GM19035 (cell line): ENCODE measurements around the gene PPP1R7.

Experiments
- ATAC-seq: cut with Tn5 transposase; IDR thresholded peaks from one replicate; pipeline ENCODE4 v1.9.1; 2021; ENCODE audit not compliant: unreplicated experiment

Gene PPP1R7

GRCh38 chr2:241226723-241227572, 76.7 kb downstream of the PPP1R7 start:
- ATAC-seq, result no peak

DNA sequence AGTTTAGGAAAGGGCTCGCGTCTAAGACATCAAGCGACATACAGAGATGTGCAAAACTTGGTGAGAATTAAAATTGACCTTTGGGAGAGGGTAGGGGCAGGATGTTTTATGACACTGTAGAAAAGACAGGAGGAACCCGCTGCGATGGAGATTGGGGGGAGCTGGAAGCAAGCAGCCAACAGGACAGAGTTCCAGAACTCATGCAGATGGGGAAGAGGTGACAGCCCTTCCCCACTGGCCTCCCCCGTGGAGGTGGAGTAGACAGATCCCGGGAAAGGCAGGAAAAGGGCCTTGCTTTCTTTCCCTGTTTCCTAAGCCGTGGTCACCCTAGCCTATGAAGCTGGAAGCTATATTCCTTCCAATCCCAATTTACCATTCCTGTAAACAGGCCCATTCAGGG, 77.3 kb downstream of the PPP1R7 start:
- ATAC-seq, result no peak

- no peak for ATAC-seq
Observed at GRCh38 chr2:241228081-241228859, 78.0 kb downstream of the PPP1R7 start.

- ATAC-seq, result no peak
Observed at GRCh38 chr2:241228860-241229516, 78.7 kb downstream of the PPP1R7 start.

DNA sequence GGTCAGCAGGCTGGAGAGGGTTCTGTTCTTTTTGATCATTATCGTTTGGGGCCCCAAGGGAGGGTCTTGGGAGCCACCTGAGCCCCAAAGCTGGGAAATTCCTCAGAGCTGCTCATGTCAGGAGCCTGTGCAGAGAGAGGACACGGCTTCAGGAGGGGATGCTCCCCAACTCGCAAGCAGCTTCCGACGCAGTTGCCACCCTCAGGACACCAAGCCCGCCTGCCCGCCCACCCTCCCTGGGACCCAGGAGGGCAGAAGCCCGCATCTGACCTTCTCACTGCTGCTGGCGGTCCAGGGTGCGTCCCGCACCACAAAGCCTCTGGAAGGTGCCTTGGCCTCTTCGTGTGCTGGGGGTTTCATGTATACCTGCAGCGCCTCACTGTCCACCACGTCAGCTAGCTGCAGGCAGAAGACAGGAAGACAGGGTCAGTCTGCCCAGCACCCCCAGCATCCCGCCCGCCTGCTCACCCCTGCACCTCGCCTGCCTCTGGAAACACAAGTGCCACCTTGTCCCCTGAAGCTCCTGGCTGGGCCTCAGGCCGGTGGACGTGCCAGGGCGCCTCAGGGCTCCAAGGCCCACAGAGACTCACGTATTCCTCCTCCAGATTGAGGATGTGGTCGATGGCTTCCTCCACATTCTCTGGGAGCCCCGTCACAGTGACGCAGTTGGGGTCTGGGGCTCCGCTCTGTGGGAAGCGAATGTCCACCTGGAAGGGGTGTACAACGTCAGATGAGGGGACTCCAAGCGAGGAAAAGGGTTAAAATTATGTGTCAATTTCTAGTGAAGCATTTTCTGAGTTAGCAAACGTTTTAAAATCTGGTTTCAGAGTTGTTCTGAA, 79.5 kb downstream of the PPP1R7 start:
- ATAC-seq, result no peak

- ATAC-seq, result no peak
Observed at GRCh38 chr2:241230435-241230834, 80.2 kb downstream of the PPP1R7 start.

- ATAC-seq, result no peak
Observed at GRCh38 chr2:241232736-241233575, 82.7 kb downstream of the PPP1R7 start.
